Peyer's patch (tissue), 4 donors: ENCODE measurements around the gene DIAPH2. TPM values are rescaled to one million over a fixed set of nuclear protein-coding genes. Genes with fewer than 3 reads are reported as not detected.

Source experiments
- DNase-seq, 3 donors: peaks; one replicate each; pipeline ENCODE4 v3.0.0-alpha.2; 2017 to 2019
- H3K27ac ChIP-seq, 4 donors: fragments of 200-600 bp; sonication (generic); one replicate each; pipeline ENCODE4 v1.5.1; 2016 to 2019
- H3K27me3 ChIP-seq, 2 donors: fragments of 200-600 bp; sonication (generic); one replicate each; pipeline ENCODE4 v1.5.1; 2019
- H3K36me3 ChIP-seq, 3 donors: fragments of 200-600 bp; sonication (generic); one replicate each; pipeline ENCODE4 v1.5.1; 2016 to 2019
- H3K4me1 ChIP-seq, 4 donors: fragments of 200-600 bp; sonication (generic); one replicate each; pipeline ENCODE4 v1.5.1; 2016 to 2019
- H3K4me3 ChIP-seq, 4 donors: fragments of 200-600 bp; sonication (generic); 1 replicate in 3 of 4; 2 replicates in 1 of 4; pipeline ENCODE4 v1.5.1; 2016 to 2019; ENCODE audit warnings: mild to moderate bottlenecking in 1 of 4
- H3K9me3 ChIP-seq, 4 donors: fragments of 200-600 bp; sonication (generic); one replicate each; pipeline ENCODE4 v1.5.1; 2016 to 2019; ENCODE audit warnings: mild to moderate bottlenecking in 1 of 4
- CTCF ChIP-seq, 6 experiments: fragments of 450-650 bp in 4 of 6; fragments of 200-600 bp in 2 of 6; sonication (generic) in 1 of 6; IDR thresholded peaks; one replicate each; pipeline ENCODE4 v1.5.1; 2017 to 2019; ENCODE audit warnings: antibody characterized with exemption in 6 of 6, mild to moderate bottlenecking in 3 of 6, moderate library complexity in 1 of 6
- POLR2A ChIP-seq, 2 donors: fragments of 450-650 bp; IDR thresholded peaks; one replicate each; pipeline ENCODE4 v1.5.1; 2017; ENCODE audit warnings: antibody characterized with exemption in 2 of 2, mild to moderate bottlenecking in 2 of 2, moderate library complexity in 2 of 2
- total RNA-seq, 4 donors: library from RNA; depleted of rRNA; stranded (reverse); fragments of >200 nt; gene quantifications; one replicate each; pipeline ENCODE4 v1.1.0, GENCODE V29; 2016

The DIAPH2 gene
- total RNA-seq, 4 donors from 2014 or later: 15.1 to 114 (median 33.0) TPM

- TF ChIP-seq CTCF (IDR thresholded peaks at IDR 0.05): peak in 1 of 6 experiments; percentile 4
- TF ChIP-seq POLR2A (IDR thresholded peaks at IDR 0.05): no peak
- no peaks in the 10 kb centered on the region for H3K4me1 ChIP-seq
- H3K36me3 ChIP-seq: no peaks in the 10 kb centered on the region
- DNase-seq: no peak
- H3K9me3 ChIP-seq: no peaks in the 10 kb centered on the region
- no peak overlapping the region for H3K27ac ChIP-seq
- no peak overlapping the region for H3K4me3 ChIP-seq
- no peaks in the 10 kb centered on the region for H3K27me3 ChIP-seq
Observed at GRCh38 chrX:97026406-97026805, 341.8 kb downstream of the DIAPH2 start.

- DNase-seq: no peak
- Histone ChIP-seq H3K27me3 (no peaks in the 10 kb centered on the region), H3K27ac (no peak overlapping the region), H3K36me3 (no peaks in the 10 kb centered on the region), H3K4me1 (no peaks in the 10 kb centered on the region), H3K4me3 (no peak overlapping the region), H3K9me3 (no peaks in the 10 kb centered on the region)
- TF ChIP-seq CTCF (IDR thresholded peaks at IDR 0.05) (no peak), POLR2A (IDR thresholded peaks at IDR 0.05) (no peak)
Observed at GRCh38 chrX:97027384-97027922, 342.8 kb downstream of the DIAPH2 start.

GRCh38 chrX:97030463-97030862 is 345.8 kb downstream of the DIAPH2 start:
- Histone ChIP-seq H3K4me1 (no peaks in the 10 kb centered on the region), H3K27ac (no peak overlapping the region), H3K4me3 (no peak overlapping the region), H3K27me3 (no peaks in the 10 kb centered on the region), H3K36me3 (no peaks in the 10 kb centered on the region), H3K9me3 (no peaks in the 10 kb centered on the region)
- no peak for TF ChIP-seq CTCF (IDR thresholded peaks at IDR 0.05)
- no peak for TF ChIP-seq POLR2A (IDR thresholded peaks at IDR 0.05)
- DNase-seq: no peak

- TF ChIP-seq POLR2A (IDR thresholded peaks at IDR 0.05): no peak
- no peak for TF ChIP-seq CTCF (IDR thresholded peaks at IDR 0.05)
- no peaks in the 10 kb centered on the region for H3K9me3 ChIP-seq
- H3K27me3 ChIP-seq: no peaks in the 10 kb centered on the region
- no peaks in the 10 kb centered on the region for H3K36me3 ChIP-seq
- no peak for DNase-seq
- no peaks in the 10 kb centered on the region for H3K4me1 ChIP-seq
- H3K4me3 ChIP-seq: no peak overlapping the region
- no peak overlapping the region for H3K27ac ChIP-seq
Observed at GRCh38 chrX:97030947-97031346, 346.3 kb downstream of the DIAPH2 start.

GRCh38 chrX:97039363-97040029 is 354.9 kb downstream of the DIAPH2 start:
- H3K9me3 ChIP-seq: no peaks in the 10 kb centered on the region
- no peaks in the 10 kb centered on the region for H3K4me1 ChIP-seq
- H3K4me3 ChIP-seq: no peak overlapping the region
- no peaks in the 10 kb centered on the region for H3K36me3 ChIP-seq
- H3K27me3 ChIP-seq: no peaks in the 10 kb centered on the region
- DNase-seq: no peak
- no peak overlapping the region for H3K27ac ChIP-seq
- TF ChIP-seq POLR2A (IDR thresholded peaks at IDR 0.05) (no peak), CTCF (IDR thresholded peaks at IDR 0.05) (no peak)
